Measurements from ENCODE around the gene PPFIA4.

DNA sequence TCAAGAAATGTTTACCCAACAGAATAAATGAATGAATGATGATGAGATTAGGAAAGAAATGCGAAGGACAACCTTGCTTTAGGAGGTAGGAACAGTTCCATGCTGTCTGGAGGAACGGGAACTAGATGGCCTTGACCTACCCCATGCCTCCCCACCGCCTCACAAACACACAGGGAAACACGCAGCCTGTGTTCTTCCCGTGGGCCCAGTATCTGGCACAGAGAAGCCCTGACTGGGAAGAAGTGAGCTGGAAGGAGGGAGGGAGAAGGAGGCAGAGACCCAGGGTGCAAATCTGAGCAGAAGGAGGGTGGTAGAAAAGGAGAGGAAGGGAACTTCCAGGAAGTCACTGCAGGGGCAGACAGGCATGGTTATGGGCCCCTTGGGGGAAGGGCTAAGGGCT is 97.7 kb downstream of the PPFIA4 start:
- TF ChIP-seq, protein P1, sequence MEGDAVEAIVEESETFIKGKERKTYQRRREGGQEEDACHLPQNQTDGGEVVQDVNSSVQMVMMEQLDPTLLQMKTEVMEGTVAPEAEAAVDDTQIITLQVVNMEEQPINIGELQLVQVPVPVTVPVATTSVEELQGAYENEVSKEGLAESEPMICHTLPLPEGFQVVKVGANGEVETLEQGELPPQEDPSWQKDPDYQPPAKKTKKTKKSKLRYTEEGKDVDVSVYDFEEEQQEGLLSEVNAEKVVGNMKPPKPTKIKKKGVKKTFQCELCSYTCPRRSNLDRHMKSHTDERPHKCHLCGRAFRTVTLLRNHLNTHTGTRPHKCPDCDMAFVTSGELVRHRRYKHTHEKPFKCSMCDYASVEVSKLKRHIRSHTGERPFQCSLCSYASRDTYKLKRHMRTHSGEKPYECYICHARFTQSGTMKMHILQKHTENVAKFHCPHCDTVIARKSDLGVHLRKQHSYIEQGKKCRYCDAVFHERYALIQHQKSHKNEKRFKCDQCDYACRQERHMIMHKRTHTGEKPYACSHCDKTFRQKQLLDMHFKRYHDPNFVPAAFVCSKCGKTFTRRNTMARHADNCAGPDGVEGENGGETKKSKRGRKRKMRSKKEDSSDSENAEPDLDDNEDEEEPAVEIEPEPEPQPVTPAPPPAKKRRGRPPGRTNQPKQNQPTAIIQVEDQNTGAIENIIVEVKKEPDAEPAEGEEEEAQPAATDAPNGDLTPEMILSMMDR (IDR thresholded peaks at IDR 0.05) = no peak
- TF ChIP-seq POLR2AphosphoS5 (IDR thresholded peaks at IDR 0.05) = no peak
